A673 (cell line): ENCODE data around the gene FSIP1. TPM values are rescaled to one million over a fixed set of nuclear protein-coding genes. Genes with fewer than 3 reads are reported as not detected.

ENCODE experiments used
- BruUV-seq: library from RNA; stranded (reverse); fragments of 400-500 nt; replicated peaks from 2 replicates; lab custom pipeline; 2021; lab: Mats Ljungman, UMichigan
- CTCF ChIA-PET: fragments of 300-600 bp; sonication (Branson Sonifier 250); formaldehyde crosslinking; loops from one replicate; lab custom pipeline; 2022; ENCODE audit warnings: antibody characterized with exemption; lab: Charles Lee
- POLR2A ChIA-PET: fragments of 300-600 bp; sonication (Branson Sonifier 250); formaldehyde crosslinking; loops from one replicate; lab custom pipeline; 2022; ENCODE audit warnings: antibody characterized with exemption; ENCODE audit not compliant: low non-redundant PET; lab: Charles Lee
- DNase-seq: peaks from one replicate; pipeline ENCODE4 v3.0.0-alpha.2; 2015; ENCODE audit warnings: low spot score
- H3K27ac ChIP-seq: fragments of 200-600 bp; sonication (generic); 2 replicates; pipeline ENCODE4 v1.5.1; 2016; ENCODE audit warnings: mixed run types, low read depth, mild to moderate bottlenecking, mixed read lengths, antibody characterized with exemption, low read length; ENCODE audit not compliant: poor library complexity, severe bottlenecking
- H3K27me3 ChIP-seq: fragments of 200-600 bp; sonication (generic); replicated peaks from 2 replicates; pipeline ENCODE4 v1.6.1; 2017; ENCODE audit warnings: mixed run types, low read depth, mild to moderate bottlenecking, mixed read lengths, antibody characterized with exemption, low read length; ENCODE audit not compliant: insufficient read depth, poor library complexity
- H3K36me3 ChIP-seq: fragments of 200-600 bp; sonication (generic); 2 replicates; pipeline ENCODE4 v1.6.1; 2016; ENCODE audit warnings: mixed run types, mild to moderate bottlenecking, mixed read lengths, antibody characterized with exemption, low read length; ENCODE audit not compliant: insufficient read depth, poor library complexity, severe bottlenecking
- H3K4me1 ChIP-seq: fragments of 200-600 bp; sonication (generic); 2 replicates; pipeline ENCODE4 v1.6.1; 2017; ENCODE audit warnings: mixed run types, mild to moderate bottlenecking, mixed read lengths, antibody characterized with exemption, low read length; ENCODE audit not compliant: insufficient read depth, poor library complexity, severe bottlenecking
- H3K4me3 ChIP-seq: fragments of 200-600 bp; sonication (generic); 2 replicates; pipeline ENCODE4 v1.5.1; 2016; ENCODE audit warnings: low read depth, mixed run types, mild to moderate bottlenecking, mixed read lengths, low read length; ENCODE audit not compliant: poor library complexity, severe bottlenecking
- H3K9me3 ChIP-seq: fragments of 200-600 bp; sonication (generic); 2 replicates; pipeline ENCODE4 v1.6.1; 2016; ENCODE audit warnings: mixed run types, low read depth, mild to moderate bottlenecking, mixed read lengths, antibody characterized with exemption, low read length; ENCODE audit not compliant: poor library complexity, severe bottlenecking
- EZH2 ChIP-seq: fragments of 200-600 bp; sonication (generic); IDR thresholded peaks from 2 replicates; pipeline ENCODE4 v1.6.1; 2017; ENCODE audit warnings: borderline replicate concordance, low read depth, mild to moderate bottlenecking, mixed read lengths, antibody characterized with exemption, low read length; ENCODE audit not compliant: poor library complexity, severe bottlenecking
- intact Hi-C: fragments of 100-400 bp; cut with micrococcal nuclease; formaldehyde crosslinking; loops from one replicate; pipeline ENCODE4 v1.10.0; 2022; ENCODE audit not compliant: unreplicated experiment
- total RNA-seq: library from RNA; stranded (reverse); gene quantifications from 2 replicates; pipeline ENCODE4 v1.2.3, GENCODE V29; 2021
- TF ChIP-seq, protein P1 (sequence below): fragments of 300-800, 200-600 bp; sonication (generic); conservative IDR thresholded peaks from 2 replicates; pipeline ENCODE4 v1.5.1; 2017; ENCODE audit warnings: low read depth, mild to moderate bottlenecking, antibody characterized with exemption, low read length, moderate library complexity, mixed read lengths

Gene FSIP1
- total RNA-seq, 1 experiment from 2014 or later: 0.37 TPM

DNA sequence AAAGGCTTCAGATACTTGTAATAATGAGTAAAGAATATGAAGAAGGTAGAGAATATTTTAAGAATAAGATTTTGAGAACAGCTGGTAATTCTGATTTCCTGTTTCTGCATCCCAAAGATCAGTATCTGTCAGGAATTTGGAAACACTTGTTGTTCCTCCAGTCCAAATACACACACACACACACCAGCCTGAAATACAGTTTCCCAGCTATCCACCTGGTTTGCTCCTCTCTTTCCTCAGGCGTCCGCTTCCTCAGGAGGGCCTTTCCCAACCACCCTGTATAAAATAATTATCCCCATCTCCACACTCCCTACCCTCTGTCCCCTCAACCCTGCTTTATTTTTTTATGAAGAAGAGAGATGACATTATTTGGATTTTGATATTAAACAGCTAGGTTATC is 2.0 kb upstream of the FSIP1 start:
- Histone ChIP-seq H3K27me3 (no peaks in the 10 kb centered on the region), H3K27ac (no peak overlapping the region), H3K36me3 (no peaks in the 10 kb centered on the region), H3K9me3 (peaks cover 5% of the 10 kb centered on the region), H3K4me3 (no peak overlapping the region), H3K4me1 (peaks cover 14% of the 10 kb centered on the region)
- intact Hi-C loops: loop anchor here (5.0 kb wide), 4 partner anchors 138 to 493 kb away; partner anchors contain the start of genes GPR176 and SRP14
- TF ChIP-seq EZH2: no peak
- TF ChIP-seq, protein P1, sequence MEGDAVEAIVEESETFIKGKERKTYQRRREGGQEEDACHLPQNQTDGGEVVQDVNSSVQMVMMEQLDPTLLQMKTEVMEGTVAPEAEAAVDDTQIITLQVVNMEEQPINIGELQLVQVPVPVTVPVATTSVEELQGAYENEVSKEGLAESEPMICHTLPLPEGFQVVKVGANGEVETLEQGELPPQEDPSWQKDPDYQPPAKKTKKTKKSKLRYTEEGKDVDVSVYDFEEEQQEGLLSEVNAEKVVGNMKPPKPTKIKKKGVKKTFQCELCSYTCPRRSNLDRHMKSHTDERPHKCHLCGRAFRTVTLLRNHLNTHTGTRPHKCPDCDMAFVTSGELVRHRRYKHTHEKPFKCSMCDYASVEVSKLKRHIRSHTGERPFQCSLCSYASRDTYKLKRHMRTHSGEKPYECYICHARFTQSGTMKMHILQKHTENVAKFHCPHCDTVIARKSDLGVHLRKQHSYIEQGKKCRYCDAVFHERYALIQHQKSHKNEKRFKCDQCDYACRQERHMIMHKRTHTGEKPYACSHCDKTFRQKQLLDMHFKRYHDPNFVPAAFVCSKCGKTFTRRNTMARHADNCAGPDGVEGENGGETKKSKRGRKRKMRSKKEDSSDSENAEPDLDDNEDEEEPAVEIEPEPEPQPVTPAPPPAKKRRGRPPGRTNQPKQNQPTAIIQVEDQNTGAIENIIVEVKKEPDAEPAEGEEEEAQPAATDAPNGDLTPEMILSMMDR: no peak
- POLR2A ChIA-PET: no interaction called here
- no peak for DNase-seq
- CTCF ChIA-PET: no interaction called here
- no TSS peak for BruUV-seq

DNA sequence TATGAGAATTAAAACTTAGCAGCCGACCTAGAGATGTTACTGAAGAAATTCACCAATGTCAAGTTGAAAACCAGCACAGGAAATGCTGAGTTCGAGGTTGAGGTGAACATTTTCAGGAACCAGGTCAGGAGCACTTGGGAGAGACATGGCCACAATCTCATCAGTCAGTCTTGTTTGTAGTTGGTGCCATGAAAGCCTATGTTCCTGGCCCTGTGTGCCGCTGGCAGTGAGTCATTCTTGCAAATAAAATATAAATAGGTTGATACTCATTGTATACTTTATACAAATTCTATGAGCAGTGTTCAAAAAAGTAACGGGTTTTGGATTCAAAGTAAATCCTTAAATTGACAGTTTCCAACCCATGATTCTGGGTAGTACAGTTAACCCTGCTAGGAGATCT is 1.5 kb upstream of the FSIP1 start:
- POLR2A ChIA-PET: no interaction called here
- H3K9me3 ChIP-seq: peaks cover 5% of the 10 kb centered on the region
- CTCF ChIA-PET: no interaction called here

DNA sequence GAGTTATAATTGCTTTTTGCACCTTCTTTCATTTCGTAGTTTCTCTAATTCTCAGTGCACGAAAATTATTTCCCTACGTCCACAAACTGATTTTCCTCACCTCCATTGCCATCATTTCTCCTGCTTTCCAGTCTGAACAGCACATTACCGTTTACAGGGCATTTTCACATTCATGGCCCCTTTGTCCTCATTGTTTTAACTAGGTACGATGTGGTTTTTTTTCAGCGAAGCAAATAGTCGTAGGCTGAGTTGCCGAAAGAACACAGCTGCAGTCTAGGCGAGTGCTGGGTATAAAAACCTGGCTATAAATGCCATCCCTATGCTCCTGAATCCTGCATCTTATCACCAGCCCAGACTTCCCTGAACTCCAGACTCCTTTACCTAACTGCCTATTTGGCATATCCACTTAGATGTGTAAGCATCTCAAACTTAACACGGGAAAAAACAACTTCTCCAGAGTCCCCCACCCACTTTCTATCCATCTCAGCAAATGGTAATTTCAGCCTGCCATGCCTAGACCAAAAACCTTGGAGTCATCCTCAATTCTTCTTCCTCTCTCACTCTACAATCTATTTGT is 691 bp upstream of the FSIP1 start:
- BruUV-seq: TSS peak; percentile 85
- peak; percentile 12 for DNase-seq
- Histone ChIP-seq H3K9me3 (peaks cover 5% of the 10 kb centered on the region), H3K4me3 (peak overlapping the region; percentile 72), H3K36me3 (no peaks in the 10 kb centered on the region), H3K4me1 (peaks cover 14% of the 10 kb centered on the region), H3K27me3 (no peaks in the 10 kb centered on the region), H3K27ac (peak overlapping the region; percentile 34)
- TF ChIP-seq EZH2: no peak
- TF ChIP-seq, protein P1: no peak
- intact Hi-C loops: no loop called here
- ChIA-PET CTCF (interaction anchor here (1.6 kb wide), 1 partner anchor 98 kb away, joined by 4 read pairs; no protein-coding TSS in a partner anchor), POLR2A (no interaction called here)

More for the DNA sequence above, 1.5 kb upstream of the FSIP1 start:
- DNase-seq: no peak
- intact Hi-C loops: no loop called here
- no TSS peak for BruUV-seq
- Histone ChIP-seq H3K36me3 (no peaks in the 10 kb centered on the region), H3K4me3 (peak overlapping the region; percentile 72), H3K4me1 (peaks cover 14% of the 10 kb centered on the region), H3K27ac (no peak overlapping the region), H3K27me3 (no peaks in the 10 kb centered on the region)
- no peak for TF ChIP-seq EZH2
- TF ChIP-seq, protein P1: no peak
